ENCODE data around the gene EBI3. TPM values are rescaled to one million over a fixed set of nuclear protein-coding genes. Genes with fewer than 3 reads are reported as not detected.
"Not testable (repeated sequence)": the region's sequence is repeated elsewhere in the genome, so short reads cannot be mapped to it uniquely, and the experiment has no call there.

Gene EBI3
- total RNA-seq, 2 experiments from 2014 or later: 14.5 to 16.8 TPM

DNA sequence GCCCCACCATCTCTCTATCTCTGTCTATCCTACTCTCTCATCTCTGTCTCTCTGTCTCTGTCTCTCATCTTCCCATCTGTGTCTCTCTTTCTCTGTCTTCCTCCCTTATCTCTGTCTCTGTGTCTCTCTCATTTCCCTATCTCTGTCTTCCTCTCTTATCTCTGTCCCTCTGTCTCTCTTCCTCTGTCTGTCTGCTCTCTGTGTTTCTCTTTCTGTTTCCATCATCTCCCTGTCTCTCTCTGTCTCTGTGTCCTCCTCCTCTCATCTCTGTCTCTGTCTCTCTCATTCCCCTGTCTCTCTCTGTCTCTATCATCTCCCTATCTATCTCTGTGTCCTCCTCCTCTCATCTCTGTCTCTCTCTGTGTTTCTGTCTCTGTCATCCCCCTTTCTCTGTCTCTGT lies 1.6 kb upstream of the EBI3 start:
- Mint-ChIP-seq H3K4me1 (peaks cover 7% of the 10 kb centered on the region), H3K27ac (no peak overlapping the region), H3K4me3 (no peak overlapping the region), H3K27me3 (peaks cover 3% of the 10 kb centered on the region), H3K36me3 (ENCODE audit: low read depth) (no peaks in the 10 kb centered on the region), H3K9me3 (ENCODE audit: low read depth) (no peaks in the 10 kb centered on the region)
- ChIA-PET POLR2A (no interaction called here), CTCF (no interaction called here)
- intact Hi-C loops (cut with DNase I, micrococcal nuclease): loop anchor here (2.0 kb wide), 2 partner anchors 19 to 75 kb away; partner anchors contain the start of genes TMIGD2 (in 1 of the 2) and YJU2 (in 1 of the 2)
- ATAC-seq (no peak), DNase-seq (no peak)

DNA sequence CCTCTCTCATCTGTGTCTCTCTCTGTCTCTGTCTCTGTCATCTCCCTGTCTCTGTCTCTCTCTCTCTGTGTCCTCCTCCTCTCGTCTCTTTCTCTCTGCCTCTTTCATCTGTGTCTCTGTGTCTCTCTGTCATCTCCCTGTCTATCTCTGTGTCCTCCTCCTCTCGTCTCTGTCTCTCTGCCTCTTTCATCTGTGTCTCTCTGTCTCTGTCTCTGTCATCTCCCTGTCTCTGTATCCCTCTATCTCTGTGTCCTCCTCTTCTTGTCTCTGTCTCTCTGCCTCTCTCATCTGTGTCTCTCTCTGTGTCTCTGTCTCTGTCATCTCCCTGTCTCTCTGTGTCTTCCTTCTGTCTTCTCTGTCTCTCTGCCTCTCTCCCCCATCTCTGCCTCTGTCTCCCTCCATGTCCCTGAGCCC lies 551 bp upstream of the EBI3 start:
- peaks cover 9% of the 10 kb centered on the region for H3K4me1 Mint-ChIP-seq
- peaks cover 5% of the 10 kb centered on the region for H3K27me3 Mint-ChIP-seq
- H3K27ac Mint-ChIP-seq: no peak overlapping the region
- no peaks in the 10 kb centered on the region for H3K36me3 Mint-ChIP-seq (ENCODE audit: low read depth)
- no peak for DNase-seq
- CTCF ChIA-PET: no interaction called here
- no peak for ATAC-seq
- H3K4me3 Mint-ChIP-seq: no peak overlapping the region
- no peaks in the 10 kb centered on the region for H3K9me3 Mint-ChIP-seq (ENCODE audit: low read depth)
- POLR2A ChIA-PET: no interaction called here
- intact Hi-C loops (cut with DNase I, micrococcal nuclease): loop anchor here (1.0 to 2.0 kb wide), 3 partner anchors 18 to 74 kb away; partner anchors contain the start of genes YJU2 (in 2 of the 2) and TMIGD2 (in 1 of the 2)

DNA sequence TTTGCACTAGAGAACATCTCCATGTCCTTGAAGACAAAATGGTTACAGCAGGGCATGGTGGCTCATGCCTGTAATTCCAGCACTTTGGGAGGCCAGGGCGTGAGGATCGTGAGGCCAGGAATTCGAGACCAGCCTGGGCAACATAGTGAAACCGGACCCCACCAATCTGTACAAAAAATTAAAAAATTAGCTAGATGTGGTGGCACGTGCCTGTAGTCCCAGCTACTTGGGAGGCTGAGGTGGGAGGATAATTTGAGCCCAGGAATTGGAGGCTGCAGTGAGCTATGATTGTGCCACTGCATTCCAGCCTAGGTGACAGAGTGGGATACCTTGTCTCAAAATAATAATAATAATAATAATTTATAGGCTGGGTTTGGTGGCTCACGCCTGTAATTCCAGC lies 914 bp downstream of the EBI3 start:
- H3K4me3 Mint-ChIP-seq; H3K9me3 Mint-ChIP-seq (ENCODE audit: low read depth); H3K4me1 Mint-ChIP-seq; intact Hi-C loops (cut with DNase I, micrococcal nuclease); H3K36me3 Mint-ChIP-seq (ENCODE audit: low read depth); H3K27me3 Mint-ChIP-seq; H3K27ac Mint-ChIP-seq; DNase-seq; ATAC-seq: not testable (repeated sequence)
- POLR2A ChIA-PET: interaction anchor here (0.5 kb wide), 1 partner anchor 17 kb away, joined by 6 read pairs; the partner anchor contains the start of gene YJU2
- CTCF ChIA-PET: interaction anchor here (0.6 to 1.2 kb wide), 9 partner anchors 10 to 1123 kb away, joined by 3 to 5 read pairs (median 4); partner anchors contain the start of gene YJU2

DNA sequence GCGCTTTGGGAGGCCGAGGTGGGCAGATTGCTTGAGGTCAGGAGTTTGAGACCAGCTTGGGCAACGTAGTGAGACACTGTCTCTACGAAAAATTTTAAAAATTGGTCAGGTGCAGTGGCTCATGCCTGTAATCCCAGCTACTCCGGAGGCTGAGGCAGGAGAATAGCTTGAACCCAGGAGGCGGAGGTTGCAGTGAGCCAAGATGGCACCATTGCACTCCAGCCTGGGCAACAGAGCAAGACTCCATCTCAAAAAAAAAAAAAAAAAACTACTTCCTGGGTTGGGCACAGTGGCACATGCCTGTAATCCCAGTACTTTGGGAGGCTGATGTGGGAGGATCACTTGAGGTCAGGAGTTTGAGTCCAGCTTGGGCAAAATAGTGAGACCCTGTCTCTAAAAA lies 2.2 kb downstream of the EBI3 start:
- H3K9me3 Mint-ChIP-seq (ENCODE audit: low read depth); H3K27me3 Mint-ChIP-seq; H3K36me3 Mint-ChIP-seq (ENCODE audit: low read depth); intact Hi-C loops (cut with DNase I, micrococcal nuclease); DNase-seq; H3K4me1 Mint-ChIP-seq; H3K4me3 Mint-ChIP-seq; ATAC-seq; POLR2A ChIA-PET; H3K27ac Mint-ChIP-seq: not testable (repeated sequence)
- CTCF ChIA-PET: interaction anchor here (0.8 to 1.7 kb wide), 3 partner anchors 10 to 25 kb away, joined by 3 to 7 read pairs (median 4); no protein-coding TSS in a partner anchor

DNA sequence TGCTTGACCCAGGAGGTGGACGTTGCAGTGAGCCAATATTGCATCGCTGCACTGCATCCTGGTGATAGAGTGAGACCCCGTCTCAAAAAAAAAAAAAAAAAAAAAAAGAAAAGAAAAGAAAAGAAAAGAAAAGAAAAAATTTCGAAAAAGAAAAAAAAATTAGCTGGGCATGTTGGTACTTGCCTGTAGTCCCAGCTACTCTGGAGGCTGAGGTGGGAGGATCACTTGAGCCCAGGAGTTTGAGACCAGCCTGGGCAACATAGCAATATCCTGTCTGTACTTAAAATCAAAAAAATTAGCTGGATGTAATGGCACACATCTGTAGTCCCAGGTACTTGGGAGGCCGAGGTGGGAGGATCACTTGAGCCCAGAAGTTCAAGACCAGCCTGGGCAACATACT lies 2.8 kb downstream of the EBI3 start:
- H3K4me3 Mint-ChIP-seq; ATAC-seq; H3K36me3 Mint-ChIP-seq (ENCODE audit: low read depth); DNase-seq; H3K9me3 Mint-ChIP-seq (ENCODE audit: low read depth); H3K27ac Mint-ChIP-seq; H3K4me1 Mint-ChIP-seq; intact Hi-C loops (cut with DNase I, micrococcal nuclease); POLR2A ChIA-PET; H3K27me3 Mint-ChIP-seq: not testable (repeated sequence)
- CTCF ChIA-PET: interaction anchor here (0.8 to 1.7 kb wide), 4 partner anchors 9 to 25 kb away, joined by 3 to 7 read pairs (median 4); no protein-coding TSS in a partner anchor

DNA sequence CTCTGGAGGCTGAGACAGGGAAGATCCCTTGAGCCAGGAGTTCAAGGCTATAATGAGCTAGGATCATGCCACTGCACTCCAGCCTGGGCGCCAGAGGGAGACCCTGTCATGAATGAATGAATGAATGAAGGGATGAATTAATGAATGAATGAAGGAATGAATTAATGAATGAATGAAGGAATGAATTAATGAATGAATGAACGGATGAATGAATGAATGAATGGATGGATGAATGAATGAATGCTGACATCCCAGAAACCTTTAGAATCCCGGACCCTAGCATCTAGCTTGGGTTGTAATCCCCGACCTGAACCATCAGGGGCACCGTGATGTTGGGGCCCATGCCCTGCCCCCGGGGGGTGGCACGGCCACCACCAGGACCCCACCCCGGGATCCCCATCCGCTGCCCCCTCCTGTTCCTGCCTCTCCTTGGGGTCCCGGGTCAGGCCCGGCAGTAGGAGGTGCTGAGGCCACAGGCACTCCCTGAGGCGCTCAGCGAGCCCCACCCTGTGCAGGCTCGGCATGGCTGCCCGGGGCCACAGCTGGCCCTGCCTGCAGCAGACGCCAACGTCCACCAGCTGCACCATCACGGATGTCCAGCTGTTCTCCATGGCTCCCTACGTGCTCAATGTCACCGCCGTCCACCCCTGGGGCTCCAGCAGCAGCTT lies 3.4 kb downstream of the EBI3 start:
- Mint-ChIP-seq H3K9me3 (ENCODE audit: low read depth) (no peaks in the 10 kb centered on the region), H3K4me3 (no peak overlapping the region), H3K4me1 (peaks cover 9% of the 10 kb centered on the region), H3K27ac (no peak overlapping the region), H3K36me3 (ENCODE audit: low read depth) (no peaks in the 10 kb centered on the region), H3K27me3 (peaks cover 4% of the 10 kb centered on the region)
- ChIA-PET CTCF (interaction anchor here (0.9 to 1.7 kb wide), 4 partner anchors 9 to 24 kb away, joined by 3 to 7 read pairs (median 4); no protein-coding TSS in a partner anchor), POLR2A (no interaction called here)
- intact Hi-C loops (cut with DNase I, micrococcal nuclease): no loop called here
- DNase-seq (no peak), ATAC-seq (no peak)

DNA sequence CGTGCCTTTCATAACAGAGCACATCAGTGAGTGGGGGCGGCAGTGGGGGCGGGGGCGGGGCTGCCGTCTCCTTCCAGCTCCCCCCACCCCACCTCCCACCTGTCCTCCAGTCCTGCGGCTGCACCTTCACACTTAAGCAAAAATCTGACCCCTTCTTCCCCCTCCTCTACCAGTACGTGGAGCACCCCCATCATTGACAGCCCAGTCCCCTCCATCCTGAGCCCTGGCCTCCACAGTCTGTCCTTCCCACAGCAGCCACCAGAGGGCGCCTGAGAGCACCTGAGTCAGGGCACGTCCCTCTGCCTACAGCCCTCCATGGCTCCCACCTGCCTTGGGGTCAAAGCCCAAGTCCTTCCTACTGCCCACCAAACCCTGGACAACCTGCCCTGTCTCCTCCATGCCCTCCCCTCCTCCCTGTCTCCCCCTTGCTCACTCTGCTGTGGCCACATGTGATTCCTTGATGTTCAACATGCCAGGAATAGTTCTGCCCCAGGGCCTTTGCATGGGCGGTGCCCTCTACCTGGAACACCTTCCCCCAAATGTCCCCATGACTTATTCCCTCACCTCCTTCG lies 4.0 kb downstream of the EBI3 start:
- peak; percentile 23 for ATAC-seq
- CTCF ChIA-PET: interaction anchor here (0.7 to 1.7 kb wide), 8 partner anchors 8 to 140 kb away, joined by 3 to 7 read pairs (median 4); no protein-coding TSS in a partner anchor
- Mint-ChIP-seq H3K9me3 (ENCODE audit: low read depth) (no peaks in the 10 kb centered on the region), H3K4me1 (peaks cover 9% of the 10 kb centered on the region), H3K27me3 (peaks cover 4% of the 10 kb centered on the region), H3K36me3 (ENCODE audit: low read depth) (no peaks in the 10 kb centered on the region), H3K27ac (no peak overlapping the region), H3K4me3 (no peak overlapping the region)
- POLR2A ChIA-PET: interaction anchor here (0.6 kb wide), 1 partner anchor 262 kb away, joined by 3 read pairs; the partner anchor contains the start of gene DAPK3
- intact Hi-C loops (cut with DNase I, micrococcal nuclease): no loop called here
- DNase-seq: peak; percentile 90

DNA sequence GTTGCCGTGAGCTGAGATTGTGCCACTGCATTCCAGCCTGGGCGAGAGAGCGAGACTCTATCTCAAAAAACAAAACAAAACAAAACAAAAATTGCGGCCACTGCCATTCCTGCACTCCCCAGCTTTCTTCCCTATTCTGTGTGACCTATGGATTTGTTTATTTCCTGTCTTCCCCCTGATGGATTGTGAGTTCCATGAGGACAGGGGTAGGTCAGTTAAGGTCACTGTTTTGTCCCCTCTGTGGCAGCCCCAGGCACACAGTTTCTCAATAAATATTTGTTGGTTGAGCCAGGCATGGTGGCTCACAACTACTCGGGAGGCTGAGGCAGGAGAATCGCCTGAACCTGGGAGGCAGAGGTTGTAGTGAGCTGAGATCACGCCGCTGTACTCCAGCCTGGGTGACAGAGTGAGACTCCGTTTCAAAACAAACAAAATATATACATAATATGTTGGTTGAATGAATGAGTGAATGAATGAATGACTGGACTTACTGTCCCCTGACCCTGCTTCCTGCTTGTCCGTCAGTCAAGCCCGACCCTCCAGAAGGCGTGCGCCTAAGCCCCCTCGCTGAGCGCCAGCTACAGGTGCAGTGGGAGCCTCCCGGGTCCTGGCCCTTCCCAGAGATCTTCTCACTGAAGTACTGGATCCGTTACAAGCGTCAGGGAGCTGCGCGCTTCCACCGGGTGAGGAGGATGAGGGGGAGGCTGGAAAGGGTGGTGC lies 5.0 kb downstream of the EBI3 start:
- POLR2A ChIA-PET: no interaction called here

DNA sequence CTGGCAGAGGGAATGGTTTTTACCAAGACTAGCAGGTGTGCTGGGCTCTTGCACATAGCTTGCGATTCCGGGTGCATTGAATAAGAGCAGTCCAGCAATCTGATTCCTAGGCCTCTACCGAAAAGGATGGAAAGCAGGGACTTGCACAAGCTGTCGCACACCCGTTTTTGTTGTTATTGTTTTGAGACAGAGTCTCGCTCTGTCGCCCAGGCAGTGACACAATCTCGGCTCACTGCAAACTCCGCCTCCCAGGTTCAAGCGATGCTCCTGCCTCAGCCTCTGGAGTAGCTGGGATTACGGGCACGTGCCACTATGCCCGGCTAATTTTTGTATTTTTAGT lies 5.5 kb downstream of the EBI3 start:
- Mint-ChIP-seq H3K9me3 (ENCODE audit: low read depth) (no peaks in the 10 kb centered on the region), H3K27me3 (peaks cover 4% of the 10 kb centered on the region), H3K4me3 (no peak overlapping the region), H3K36me3 (ENCODE audit: low read depth) (no peaks in the 10 kb centered on the region), H3K27ac (no peak overlapping the region), H3K4me1 (peaks cover 3% of the 10 kb centered on the region)
- ATAC-seq: no peak
- ChIA-PET POLR2A (no interaction called here), CTCF (interaction anchor here (0.6 to 1.2 kb wide), 2 partner anchors 42 to 85 kb away, joined by 3 to 4 read pairs; no protein-coding TSS in a partner anchor)
- intact Hi-C loops (cut with DNase I, micrococcal nuclease): no loop called here
- no peak for DNase-seq

More for the DNA sequence above, 5.0 kb downstream of the EBI3 start:
- Mint-ChIP-seq H3K9me3 (ENCODE audit: low read depth) (no peaks in the 10 kb centered on the region), H3K27me3 (peaks cover 4% of the 10 kb centered on the region), H3K4me3 (no peak overlapping the region), H3K36me3 (ENCODE audit: low read depth) (no peaks in the 10 kb centered on the region), H3K4me1 (peaks cover 8% of the 10 kb centered on the region), H3K27ac (no peak overlapping the region)
- CTCF ChIA-PET: interaction anchor here (0.6 to 1.2 kb wide), 7 partner anchors 10 to 235 kb away, joined by 3 to 4 read pairs (median 3); no protein-coding TSS in a partner anchor
- ATAC-seq (no peak), DNase-seq (no peak)
- intact Hi-C loops (cut with DNase I, micrococcal nuclease): no loop called here

DNA sequence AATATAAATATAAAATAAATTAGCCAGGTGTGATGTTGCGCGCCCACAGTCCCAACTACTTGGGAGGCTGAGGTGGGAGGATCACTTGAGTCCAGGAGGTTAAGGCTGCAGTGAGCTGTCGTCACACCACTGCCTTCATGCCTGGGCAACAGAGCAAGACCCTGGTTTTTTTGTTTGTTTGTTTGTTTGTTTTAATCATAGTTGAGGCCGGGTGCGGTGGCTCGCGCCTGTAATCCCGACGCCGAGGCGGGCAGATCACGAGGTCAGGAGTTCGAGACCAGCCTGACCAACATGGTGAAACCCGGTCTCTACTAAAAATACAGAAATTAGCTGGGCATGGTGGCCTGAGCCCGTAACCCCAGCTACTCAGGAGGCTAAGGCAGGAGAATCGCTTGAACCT lies 8.2 kb downstream of the EBI3 start:
- intact Hi-C loops (cut with DNase I, micrococcal nuclease); ATAC-seq; H3K4me3 Mint-ChIP-seq; DNase-seq; H3K36me3 Mint-ChIP-seq (ENCODE audit: low read depth); H3K27me3 Mint-ChIP-seq; H3K27ac Mint-ChIP-seq; H3K9me3 Mint-ChIP-seq (ENCODE audit: low read depth); H3K4me1 Mint-ChIP-seq: not testable (repeated sequence)
- ChIA-PET POLR2A (interaction anchor here (0.6 kb wide), 1 partner anchor 19 kb away, joined by 3 read pairs; no protein-coding TSS in a partner anchor), CTCF (interaction anchor here (0.6 to 0.9 kb wide), 2 partner anchors 23 to 176 kb away, joined by 3 read pairs; no protein-coding TSS in a partner anchor)

DNA sequence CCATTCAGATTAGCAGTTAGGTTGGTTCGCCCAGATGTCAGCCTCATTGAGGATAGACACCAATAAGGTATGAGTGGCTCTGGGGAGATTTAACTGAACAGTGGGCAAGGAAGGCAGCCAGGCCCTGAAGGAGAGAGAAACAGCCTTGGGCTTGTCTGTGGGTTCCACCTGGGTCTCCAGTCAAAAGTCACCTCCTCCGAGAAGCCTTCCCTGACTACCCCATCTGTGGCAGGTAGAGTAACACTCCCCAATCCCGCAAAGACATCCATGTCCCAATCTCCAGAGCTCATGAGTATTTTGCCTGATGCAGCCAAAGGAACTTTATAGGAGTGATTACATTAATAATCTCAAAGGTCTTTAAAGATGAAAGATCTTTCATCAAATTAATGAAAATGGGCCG lies 9.5 kb downstream of the EBI3 start:
- H3K27ac Mint-ChIP-seq: no peak overlapping the region
- ChIA-PET CTCF (no interaction called here), POLR2A (interaction anchor here (0.7 kb wide), 1 partner anchor 516 kb away, joined by 3 read pairs; no protein-coding TSS in a partner anchor)
- no peak for ATAC-seq
- intact Hi-C loops (cut with DNase I, micrococcal nuclease): no loop called here
- H3K4me1 Mint-ChIP-seq: no peaks in the 10 kb centered on the region
- H3K9me3 Mint-ChIP-seq (ENCODE audit: low read depth): peaks cover 4% of the 10 kb centered on the region
- DNase-seq: no peak
- no peaks in the 10 kb centered on the region for H3K36me3 Mint-ChIP-seq (ENCODE audit: low read depth)
- no peak overlapping the region for H3K4me3 Mint-ChIP-seq
- H3K27me3 Mint-ChIP-seq: peaks cover 1% of the 10 kb centered on the region
